ENCODE data around the gene SLC35A1.

The SLC35A1 gene

GRCh38 chr6:87529221-87529620 lies 56.4 kb downstream of the SLC35A1 start:
- TF ChIP-seq CTCF (IDR thresholded peaks at IDR 0.05; ENCODE audit: extremely low read depth, missing control alignments) = no peak
- DNase-seq (ENCODE audit: low spot score) = no peak

DNA sequence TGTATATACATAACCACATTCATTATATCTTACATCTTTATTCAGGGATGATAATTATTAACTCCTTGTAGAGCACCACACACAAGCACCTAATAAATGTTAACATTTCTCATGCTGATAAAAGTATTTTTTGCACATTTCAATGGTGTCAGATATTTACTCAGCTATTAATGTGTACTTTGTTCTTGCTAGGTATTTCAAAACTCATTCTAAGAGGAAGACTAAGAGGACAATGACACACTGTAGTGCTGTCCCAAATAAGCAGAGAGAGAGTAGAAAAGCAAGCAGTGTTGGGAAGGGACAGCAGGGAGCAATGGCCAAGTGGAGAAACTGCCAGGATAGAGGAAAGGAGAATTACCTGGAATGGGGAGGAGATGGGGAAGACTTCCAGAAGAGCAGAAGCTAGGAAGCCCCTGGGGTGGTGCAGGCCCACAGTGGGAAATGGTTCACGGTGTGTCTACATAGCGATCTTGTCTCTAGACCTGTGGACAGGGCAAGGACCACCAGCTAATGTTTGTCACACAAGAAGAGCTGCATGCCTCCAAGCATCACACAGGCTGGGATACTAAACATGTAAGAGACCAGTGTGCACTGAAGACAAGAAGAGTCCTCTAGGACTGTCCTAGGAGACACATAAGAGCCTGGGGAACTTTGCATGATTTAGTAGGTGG lies 61.7 kb downstream of the SLC35A1 start:
- DNase-seq (ENCODE audit: low spot score) = no peak
- TF ChIP-seq CTCF (IDR thresholded peaks at IDR 0.05; ENCODE audit: extremely low read depth, missing control alignments) = no peak

DNA sequence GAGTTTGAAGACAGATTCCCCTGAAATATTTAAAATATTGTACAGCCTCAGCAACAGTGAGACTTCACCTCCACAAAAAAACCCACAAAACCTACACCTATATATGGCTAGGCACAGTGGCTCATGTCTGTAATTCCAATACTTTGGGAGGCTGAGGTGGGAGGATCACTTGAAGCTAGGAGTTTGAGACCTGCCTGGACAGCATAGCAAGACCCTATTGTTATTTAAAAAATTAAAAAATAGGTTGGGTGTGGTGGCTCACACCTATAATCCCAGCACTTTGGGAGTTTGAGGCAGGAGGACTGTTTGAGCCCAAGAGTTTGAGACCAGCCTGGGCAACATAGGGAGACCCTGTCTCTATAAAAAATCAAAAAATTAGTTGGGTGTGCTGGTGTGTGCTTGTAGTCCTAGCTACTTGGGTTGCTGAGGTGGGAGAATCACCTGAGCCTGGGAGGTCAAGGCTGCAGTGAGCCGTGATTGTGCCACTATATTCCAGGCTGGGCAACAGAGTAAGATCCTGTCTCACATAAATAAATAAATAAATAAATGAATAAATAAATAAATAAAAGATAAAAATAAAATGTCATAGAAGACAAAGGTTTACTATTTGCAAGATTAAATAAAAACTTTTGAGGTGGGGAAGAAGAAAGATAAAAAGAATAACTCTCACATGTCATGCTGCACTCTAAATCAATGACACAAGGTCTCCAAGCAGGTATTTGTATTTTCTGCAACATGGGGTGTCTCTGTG lies 65.9 kb downstream of the SLC35A1 start:
- no peak for DNase-seq (ENCODE audit: low spot score)
- no peak for TF ChIP-seq CTCF (IDR thresholded peaks at IDR 0.05; ENCODE audit: extremely low read depth, missing control alignments)

- TF ChIP-seq CTCF (IDR thresholded peaks at IDR 0.05; ENCODE audit: extremely low read depth, missing control alignments) = no peak
Observed at GRCh38 chr6:87539554-87539953, 66.8 kb downstream of the SLC35A1 start.

DNA sequence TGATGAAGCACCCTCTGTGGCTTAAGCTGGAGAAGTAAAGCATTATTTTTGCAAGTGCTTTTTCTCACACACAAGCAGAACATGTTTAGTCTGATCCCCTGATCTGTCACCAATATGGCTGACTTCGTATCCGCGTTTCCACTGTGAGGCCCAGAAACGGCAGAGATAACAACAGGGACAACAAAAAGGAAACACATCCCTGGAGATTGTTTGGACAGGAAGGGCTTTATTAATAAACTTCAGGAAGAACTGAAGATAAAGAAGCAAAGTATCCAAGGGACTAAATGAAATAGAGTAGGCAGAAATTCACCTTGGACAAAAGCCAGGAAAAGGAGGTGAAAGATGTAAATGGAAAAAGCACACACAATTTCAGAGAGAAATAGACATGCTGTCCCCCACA lies 67.8 kb downstream of the SLC35A1 start:
- no peak for TF ChIP-seq CTCF (IDR thresholded peaks at IDR 0.05; ENCODE audit: extremely low read depth, missing control alignments)
- no peak for DNase-seq (ENCODE audit: low spot score)

More at GRCh38 chr6:87539554-87539953, 66.8 kb downstream of the SLC35A1 start:
- no peak for DNase-seq (ENCODE audit: low spot score)

DNA sequence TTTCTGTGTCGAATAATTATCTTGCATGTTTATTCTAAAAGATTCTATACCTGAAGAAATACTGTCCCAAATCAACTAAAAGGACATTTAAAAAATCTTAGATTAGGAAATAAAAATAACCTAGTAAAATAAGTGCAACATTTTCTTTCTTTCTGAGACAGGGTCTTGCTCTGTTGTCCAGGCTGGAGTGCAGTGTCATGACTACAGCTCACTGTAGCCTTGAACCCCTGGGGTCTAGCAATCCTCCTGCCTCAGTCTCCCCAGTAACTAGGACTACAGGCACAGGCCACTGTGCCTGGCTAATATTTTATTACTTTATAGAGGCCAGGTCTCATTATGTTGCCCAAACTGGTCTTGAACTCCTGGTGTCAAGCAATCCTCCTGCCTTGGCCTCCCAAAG lies 68.3 kb downstream of the SLC35A1 start:
- no peak for TF ChIP-seq CTCF (IDR thresholded peaks at IDR 0.05; ENCODE audit: extremely low read depth, missing control alignments)
- no peak for DNase-seq (ENCODE audit: low spot score)

DNA sequence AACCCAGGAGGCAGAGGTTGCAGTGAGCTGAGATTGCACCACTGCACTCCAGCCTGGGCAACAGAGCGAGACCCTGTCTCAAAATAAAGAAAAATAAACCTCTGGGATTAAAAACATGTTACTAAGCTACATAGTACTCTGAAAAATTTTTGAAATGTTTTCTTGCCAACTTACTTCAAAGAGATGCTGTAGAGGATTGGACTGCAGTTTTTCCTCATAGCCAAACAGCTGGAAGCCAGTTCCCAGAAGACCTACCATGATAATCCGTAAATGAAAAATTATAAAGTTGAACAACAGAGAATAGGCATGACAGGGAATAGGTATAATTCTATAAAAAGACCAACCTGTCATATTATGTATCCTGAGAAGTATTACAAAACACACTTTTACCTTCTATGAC lies 69.0 kb downstream of the SLC35A1 start:
- TF ChIP-seq CTCF (IDR thresholded peaks at IDR 0.05; ENCODE audit: extremely low read depth, missing control alignments) = no peak
- no peak for DNase-seq (ENCODE audit: low spot score)
